OCI-LY7 (cell line): ENCODE measurements around the gene TRERF1. TPM values are rescaled to one million over a fixed set of nuclear protein-coding genes. Genes with fewer than 3 reads are reported as not detected.
A peak's percentile ranks its signal among the peaks of the same experiment; 100 is the strongest.

ENCODE experiments used
- BruUV-seq: library from RNA; stranded (reverse); fragments of 400-500 nt; replicated peaks from 2 replicates; lab custom pipeline; 2021; lab: Mats Ljungman, UMichigan
- CTCF ChIA-PET: fragments of 300-600 bp; sonication (Branson Sonifier 250); formaldehyde crosslinking; loops from one replicate; lab custom pipeline; 2022; ENCODE audit warnings: antibody characterized with exemption; ENCODE audit not compliant: unreplicated experiment; lab: Charles Lee
- POLR2A ChIA-PET: fragments of 300-600 bp; sonication (Branson Sonifier 250); formaldehyde crosslinking; loops from one replicate; lab custom pipeline; 2022; ENCODE audit warnings: antibody characterized with exemption; lab: Charles Lee
- DNase-seq: peaks from one replicate; pipeline ENCODE4 v3.0.0-alpha.2; 2015; ENCODE audit warnings: low spot score
- H2AFZ ChIP-seq: fragments of 200-600 bp; sonication (generic), shearing (Covaris generic); 2 replicates; pipeline ENCODE4 v1.6.1; 2014; ENCODE audit warnings: mild to moderate bottlenecking, antibody characterized with exemption, low read length, moderate library complexity
- H3K27ac ChIP-seq: fragments of 200-600 bp; sonication (generic); 2 replicates; pipeline ENCODE4 v1.5.1; 2014; ENCODE audit warnings: mixed run types, low read depth, mild to moderate bottlenecking, moderate library complexity, low read length, inconsistent platforms; ENCODE audit not compliant: poor library complexity, severe bottlenecking
- H3K36me3 ChIP-seq: fragments of 200-600 bp; sonication (generic); 2 replicates; pipeline ENCODE4 v1.6.1; 2014; ENCODE audit warnings: mild to moderate bottlenecking, antibody characterized with exemption, low read length, moderate library complexity, mixed read lengths; ENCODE audit not compliant: insufficient read depth
- H3K4me1 ChIP-seq: fragments of 200-600 bp; sonication (generic); 2 replicates; pipeline ENCODE4 v1.5.1; 2014; ENCODE audit warnings: mild to moderate bottlenecking, low read length; ENCODE audit not compliant: insufficient read depth, poor library complexity, severe bottlenecking
- H3K4me2 ChIP-seq: fragments of 200-600 bp; sonication (generic); 2 replicates; pipeline ENCODE4 v1.6.1; 2014; ENCODE audit warnings: mild to moderate bottlenecking, low read length
- H3K4me3 ChIP-seq: fragments of 200-600 bp; sonication (generic); 2 replicates; pipeline ENCODE4 v1.5.1; 2014; ENCODE audit warnings: mild to moderate bottlenecking, low read depth, low read length; ENCODE audit not compliant: poor library complexity, severe bottlenecking
- H3K79me2 ChIP-seq: fragments of 200-600 bp; sonication (generic); 2 replicates; pipeline ENCODE4 v1.6.1; 2016; ENCODE audit warnings: low read depth, mild to moderate bottlenecking, low read length, moderate library complexity, mixed read lengths; ENCODE audit not compliant: insufficient read depth
- H3K9me2 ChIP-seq: fragments of 200-600 bp; sonication (generic); 2 replicates; pipeline ENCODE4 v1.6.1; 2016; ENCODE audit warnings: mild to moderate bottlenecking, low read length, mixed read lengths; ENCODE audit not compliant: insufficient read depth
- H3K9me3 ChIP-seq: fragments of 200-600 bp; sonication (generic); 2 replicates; pipeline ENCODE4 v1.6.1; 2014; ENCODE audit warnings: mild to moderate bottlenecking, mixed run types, low read length, mixed read lengths
- H4K20me1 ChIP-seq: fragments of 200-600 bp; sonication (generic); 2 replicates; pipeline ENCODE4 v1.6.1; 2014; ENCODE audit warnings: mild to moderate bottlenecking, antibody characterized with exemption, low read length, moderate library complexity, mixed read lengths; ENCODE audit not compliant: insufficient read depth
- EZH2phosphoT487 ChIP-seq: fragments of 200-600 bp; sonication (generic); IDR thresholded peaks from 2 replicates; pipeline ENCODE4 v1.6.1; 2018; ENCODE audit warnings: low read depth, borderline replicate concordance, mild to moderate bottlenecking, mixed run types, antibody characterized with exemption, low read length, moderate library complexity, mixed read lengths
- intact Hi-C: fragments of 100-400 bp; cut with micrococcal nuclease; formaldehyde crosslinking; loops from one replicate; pipeline ENCODE4 v1.10.0; 2022; ENCODE audit not compliant: unreplicated experiment
- total RNA-seq, 2 experiments: library from RNA; depleted of rRNA in 1 of 2; stranded (reverse); fragments of >200 nt in 1 of 2; shearing (Covaris generic) in 1 of 2; gene quantifications; 2 replicates each; pipeline ENCODE4 v1.2.3, GENCODE V29; 2014 to 2022
- TF ChIP-seq, protein P1 (sequence below): fragments of 200-600 bp; sonication (generic); conservative IDR thresholded peaks from 2 replicates; pipeline ENCODE4 v1.5.1; 2014; ENCODE audit warnings: mild to moderate bottlenecking, antibody characterized with exemption, low read length, moderate library complexity, mixed read lengths

TRERF1 gene
- total RNA-seq, 2 experiments from 2014 or later: 5.7 to 12.9 TPM

DNA sequence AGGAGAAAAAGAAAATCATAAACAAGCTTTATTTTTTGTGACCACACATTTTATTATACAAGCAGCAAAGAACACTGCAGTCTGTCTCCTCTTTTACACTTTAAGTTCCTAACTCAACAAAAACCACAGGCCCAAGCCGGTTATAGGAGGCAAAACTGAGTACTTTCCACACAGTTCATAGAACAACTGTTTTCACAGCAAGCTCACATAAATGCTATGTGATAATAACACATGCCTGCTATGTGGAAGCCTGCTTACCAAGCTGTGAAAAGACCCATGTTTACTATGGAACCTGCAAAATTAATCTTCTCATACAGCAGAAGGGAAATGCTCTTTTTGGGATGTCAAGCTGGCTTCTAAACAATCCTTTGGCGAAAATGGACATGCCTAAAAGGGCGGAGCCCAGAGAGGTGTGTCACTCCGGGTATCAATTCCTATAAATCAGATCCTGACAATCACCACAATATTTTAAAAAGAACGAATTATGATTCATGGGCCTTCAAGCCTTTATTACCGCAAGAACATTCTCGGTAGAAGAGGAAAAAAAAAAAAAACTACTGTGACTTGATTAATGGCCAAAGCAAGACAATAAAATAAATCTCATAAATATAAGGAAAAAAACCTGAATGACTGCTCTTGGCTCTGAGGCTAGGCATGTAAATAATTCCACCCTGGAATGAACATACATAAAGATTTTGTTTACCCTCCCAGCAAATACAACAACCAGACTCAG is 2.6 kb downstream of the TRERF1 start:
- Histone ChIP-seq H3K9me2 (no peaks in the 10 kb centered on the region), H3K4me2 (peak overlapping the region; percentile 99), H2AFZ (no peak overlapping the region), H3K9me3 (no peaks in the 10 kb centered on the region), H3K4me1 (peaks cover 26% of the 10 kb centered on the region), H3K36me3 (0 out of 2 replicates have a peak, but pooled peaks cover 10% of the 10 kb centered on the region), H4K20me1 (no peaks in the 10 kb centered on the region), H3K4me3 (peak overlapping the region; percentile 80), H3K27ac (no peak overlapping the region), H3K79me2 (peaks cover 30% of the 10 kb centered on the region; the same call in 1 of the 2 replicates)
- ChIA-PET CTCF (no interaction called here), POLR2A (interaction anchor here (0.5 to 0.7 kb wide), 4 partner anchors 56 to 1716 kb away, joined by 3 to 4 read pairs (median 3); no protein-coding TSS in a partner anchor)
- no peak for TF ChIP-seq EZH2phosphoT487
- TF ChIP-seq, protein P1, sequence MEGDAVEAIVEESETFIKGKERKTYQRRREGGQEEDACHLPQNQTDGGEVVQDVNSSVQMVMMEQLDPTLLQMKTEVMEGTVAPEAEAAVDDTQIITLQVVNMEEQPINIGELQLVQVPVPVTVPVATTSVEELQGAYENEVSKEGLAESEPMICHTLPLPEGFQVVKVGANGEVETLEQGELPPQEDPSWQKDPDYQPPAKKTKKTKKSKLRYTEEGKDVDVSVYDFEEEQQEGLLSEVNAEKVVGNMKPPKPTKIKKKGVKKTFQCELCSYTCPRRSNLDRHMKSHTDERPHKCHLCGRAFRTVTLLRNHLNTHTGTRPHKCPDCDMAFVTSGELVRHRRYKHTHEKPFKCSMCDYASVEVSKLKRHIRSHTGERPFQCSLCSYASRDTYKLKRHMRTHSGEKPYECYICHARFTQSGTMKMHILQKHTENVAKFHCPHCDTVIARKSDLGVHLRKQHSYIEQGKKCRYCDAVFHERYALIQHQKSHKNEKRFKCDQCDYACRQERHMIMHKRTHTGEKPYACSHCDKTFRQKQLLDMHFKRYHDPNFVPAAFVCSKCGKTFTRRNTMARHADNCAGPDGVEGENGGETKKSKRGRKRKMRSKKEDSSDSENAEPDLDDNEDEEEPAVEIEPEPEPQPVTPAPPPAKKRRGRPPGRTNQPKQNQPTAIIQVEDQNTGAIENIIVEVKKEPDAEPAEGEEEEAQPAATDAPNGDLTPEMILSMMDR: no peak
- intact Hi-C loops: no loop called here
- no TSS peak for BruUV-seq
- DNase-seq: no peak

- CTCF ChIA-PET: no interaction called here
- Histone ChIP-seq H3K79me2 (peaks cover 30% of the 10 kb centered on the region; the same call in 1 of the 2 replicates), H3K4me3 (no peak overlapping the region), H3K9me3 (no peaks in the 10 kb centered on the region), H3K4me1 (peaks cover 25% of the 10 kb centered on the region), H3K36me3 (0 out of 2 replicates have a peak, but pooled peaks cover 10% of the 10 kb centered on the region), H3K27ac (no peak overlapping the region), H4K20me1 (no peaks in the 10 kb centered on the region), H2AFZ (no peak overlapping the region), H3K9me2 (no peaks in the 10 kb centered on the region), H3K4me2 (no peak overlapping the region)
- TSS peak; percentile 49 for BruUV-seq
- intact Hi-C loops: no loop called here
- TF ChIP-seq, protein P1: no peak
- no peak for TF ChIP-seq EZH2phosphoT487
- POLR2A ChIA-PET: interaction anchor here (0.5 to 0.6 kb wide), 2 partner anchors 183 to 1715 kb away, joined by 3 read pairs; no protein-coding TSS in a partner anchor
- no peak for DNase-seq
These were observed 3.3 kb downstream of the TRERF1 start for GRCh38 chr6:42448391-42448790.
